ENCODE data around the gene URB2.

URB2 gene

DNA sequence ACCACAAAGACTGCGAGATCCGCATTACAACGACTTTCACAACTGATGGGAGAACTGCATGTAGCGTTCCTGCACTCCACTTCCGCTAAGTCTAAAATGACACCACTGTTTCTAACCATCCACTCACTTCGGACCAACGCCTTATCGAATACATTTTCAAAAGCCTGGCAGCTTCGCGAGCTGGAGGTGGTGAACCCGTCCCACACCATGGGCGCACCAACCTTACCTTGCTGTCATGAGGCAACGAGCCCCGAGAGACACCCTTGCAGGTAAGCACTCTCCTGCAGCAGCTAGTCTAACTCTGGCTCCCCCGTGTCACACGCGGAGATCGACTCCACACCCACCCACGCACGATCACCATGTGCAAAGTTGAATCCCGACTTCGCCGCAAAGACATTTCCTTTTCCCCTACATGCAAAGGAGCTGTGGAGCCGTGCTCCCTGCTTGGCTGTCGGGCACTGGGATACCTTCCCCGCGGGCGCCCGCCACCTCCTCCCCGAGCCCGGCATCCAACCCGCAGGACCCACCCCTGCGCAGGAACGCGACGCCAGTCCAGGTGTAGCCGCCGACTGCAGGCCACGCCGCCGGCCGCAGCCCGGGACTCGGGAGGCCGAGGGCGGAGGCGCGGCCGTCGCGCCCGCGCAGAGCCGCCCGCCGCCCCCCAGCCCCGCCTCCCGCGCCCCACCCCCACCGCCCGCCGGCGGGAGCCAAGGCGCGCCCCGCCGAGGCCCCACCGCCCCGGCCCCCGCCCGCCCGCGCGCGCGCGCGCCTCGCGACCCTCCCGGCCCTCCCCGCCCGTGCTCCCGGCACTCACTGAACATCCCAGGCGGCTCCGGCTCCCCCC lies 754 bp upstream of the URB2 start:
- Histone ChIP-seq H3K36me3 (ENCODE audit: insufficient read depth, low read length) (peaks cover 5% of the 10 kb centered on the region; the same call in 1 of the 2 replicates), H3K27ac (ENCODE audit: low read depth, low read length) (peak overlapping the region; percentile 31), H3K79me2 (ENCODE audit: control insufficient read depth, insufficient read depth, low read length, unreplicated experiment) (peaks cover 86% of the 10 kb centered on the region), H3K4me3 (ENCODE audit: low read depth, low read length) (peak overlapping the region; percentile 98), H3K4me1 (ENCODE audit: control insufficient read depth, insufficient read depth, low read length, unreplicated experiment) (peaks cover 22% of the 10 kb centered on the region), H3K27me3 (ENCODE audit: insufficient read depth, low read length) (no peaks in the 10 kb centered on the region), H2AFZ (ENCODE audit: low read length, unreplicated experiment) (peak overlapping the region; percentile 57)

DNA sequence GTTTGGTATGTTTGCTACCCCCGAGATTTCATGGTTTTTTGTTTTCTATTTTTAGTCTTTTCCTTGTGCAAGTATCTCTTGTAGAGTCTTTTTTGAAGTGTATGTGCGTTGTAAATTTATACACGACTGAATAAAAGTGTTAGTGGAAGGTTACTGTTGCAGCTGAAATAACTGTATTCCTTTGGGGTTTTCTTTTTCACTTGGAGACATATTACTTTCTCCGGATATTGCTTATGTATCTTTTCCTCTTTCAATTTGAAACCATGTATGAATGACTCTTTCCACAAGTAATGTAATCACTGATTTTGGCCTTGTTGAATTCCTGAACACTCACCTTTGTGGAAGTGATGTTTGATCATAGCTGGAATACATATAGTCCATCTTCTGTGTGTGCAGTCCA lies 956 bp downstream of the URB2 start:
- Histone ChIP-seq H3K4me1 (ENCODE audit: control insufficient read depth, insufficient read depth, low read length, unreplicated experiment) (peaks cover 16% of the 10 kb centered on the region), H3K79me2 (ENCODE audit: control insufficient read depth, insufficient read depth, low read length, unreplicated experiment) (peaks cover 84% of the 10 kb centered on the region), H2AFZ (ENCODE audit: low read length, unreplicated experiment) (peak overlapping the region; percentile 95), H3K4me3 (ENCODE audit: low read depth, low read length) (peak overlapping the region; percentile 89), H3K27ac (ENCODE audit: low read depth, low read length) (no peak overlapping the region), H3K27me3 (ENCODE audit: insufficient read depth, low read length) (no peaks in the 10 kb centered on the region), H3K36me3 (ENCODE audit: insufficient read depth, low read length) (peaks cover 6% of the 10 kb centered on the region)

DNA sequence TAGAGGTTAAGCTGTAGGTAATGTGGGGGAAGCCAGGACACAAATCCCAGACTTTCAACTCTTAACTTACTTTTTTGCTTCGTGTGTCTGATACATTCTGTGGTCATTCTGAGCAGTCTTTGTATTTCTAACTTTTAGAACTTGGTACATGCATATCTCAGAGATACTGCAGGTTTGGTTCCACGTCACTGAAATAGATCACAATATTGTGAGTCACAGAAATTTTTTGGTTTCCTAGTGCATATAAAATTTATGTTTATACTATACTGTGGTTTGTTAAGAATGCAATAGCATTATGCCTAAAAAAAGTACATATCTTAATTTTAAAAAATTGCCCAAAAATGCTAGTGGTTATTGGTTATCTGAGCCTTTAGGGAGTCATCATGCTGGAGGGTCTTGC lies 3.2 kb downstream of the URB2 start:
- peaks cover 73% of the 10 kb centered on the region for H3K79me2 ChIP-seq (ENCODE audit: control insufficient read depth, insufficient read depth, low read length, unreplicated experiment)
- peaks cover 6% of the 10 kb centered on the region for H3K36me3 ChIP-seq (ENCODE audit: insufficient read depth, low read length)
- peaks cover 12% of the 10 kb centered on the region for H3K4me1 ChIP-seq (ENCODE audit: control insufficient read depth, insufficient read depth, low read length, unreplicated experiment)
- no peaks in the 10 kb centered on the region for H3K27me3 ChIP-seq (ENCODE audit: insufficient read depth, low read length)
- no peak overlapping the region for H3K27ac ChIP-seq (ENCODE audit: low read depth, low read length)
- no peak overlapping the region for H2AFZ ChIP-seq (ENCODE audit: low read length, unreplicated experiment)
- H3K4me3 ChIP-seq (ENCODE audit: low read depth, low read length): no peak overlapping the region

DNA sequence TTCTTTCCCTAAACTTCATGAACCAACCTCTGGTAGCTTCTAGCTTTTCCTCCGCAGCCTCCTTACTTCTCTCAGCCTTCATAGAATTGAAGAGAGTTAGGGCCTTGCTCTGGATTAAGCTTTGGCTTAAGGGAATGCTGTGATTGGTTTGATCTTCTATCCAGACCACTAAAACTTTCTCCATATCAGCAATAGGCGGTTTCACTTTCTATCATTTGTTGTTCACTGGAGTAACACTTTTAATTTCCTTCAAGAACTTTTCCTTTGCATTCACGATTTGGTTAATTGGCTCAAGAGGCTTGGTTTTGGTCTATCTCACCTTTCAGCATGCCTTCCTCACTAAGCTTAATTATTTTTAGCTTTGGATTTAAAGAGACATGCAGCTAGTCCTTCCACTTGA lies 5.1 kb downstream of the URB2 start:
- Histone ChIP-seq H3K4me3 (ENCODE audit: low read depth, low read length) (no peak overlapping the region), H3K36me3 (ENCODE audit: insufficient read depth, low read length) (peaks cover 6% of the 10 kb centered on the region)

DNA sequence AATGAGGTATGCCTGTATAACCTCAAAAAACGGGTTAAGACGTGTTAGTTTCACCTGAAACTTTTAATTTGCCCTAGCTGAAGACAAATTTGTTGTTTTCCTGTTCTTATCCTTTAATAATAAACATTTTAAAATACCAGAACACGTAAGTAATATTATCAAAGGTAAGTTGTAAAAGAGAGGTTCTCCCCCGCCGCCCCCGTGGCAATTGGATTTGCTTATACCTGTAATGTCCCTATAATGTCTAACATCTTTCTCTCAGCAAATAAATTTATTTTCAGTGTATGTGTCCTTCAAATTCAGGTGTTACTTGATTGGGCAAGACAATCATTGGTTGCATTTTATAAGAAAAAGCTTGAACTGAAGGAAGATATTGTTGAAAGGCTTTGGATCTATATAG lies 5.9 kb downstream of the URB2 start:
- Histone ChIP-seq H3K4me3 (ENCODE audit: low read depth, low read length) (no peak overlapping the region), H3K79me2 (ENCODE audit: control insufficient read depth, insufficient read depth, low read length, unreplicated experiment) (peaks cover 60% of the 10 kb centered on the region), H3K36me3 (ENCODE audit: insufficient read depth, low read length) (peaks cover 14% of the 10 kb centered on the region), H3K4me1 (ENCODE audit: control insufficient read depth, insufficient read depth, low read length, unreplicated experiment) (peaks cover 7% of the 10 kb centered on the region), H2AFZ (ENCODE audit: low read length, unreplicated experiment) (no peak overlapping the region), H3K27me3 (ENCODE audit: insufficient read depth, low read length) (no peaks in the 10 kb centered on the region), H3K27ac (ENCODE audit: low read depth, low read length) (no peak overlapping the region)

More for the DNA sequence above, 5.1 kb downstream of the URB2 start:
- H2AFZ ChIP-seq (ENCODE audit: low read length, unreplicated experiment): no peak overlapping the region
- peaks cover 64% of the 10 kb centered on the region for H3K79me2 ChIP-seq (ENCODE audit: control insufficient read depth, insufficient read depth, low read length, unreplicated experiment)
- H3K4me1 ChIP-seq (ENCODE audit: control insufficient read depth, insufficient read depth, low read length, unreplicated experiment): peaks cover 7% of the 10 kb centered on the region
- H3K27me3 ChIP-seq (ENCODE audit: insufficient read depth, low read length): no peaks in the 10 kb centered on the region
- H3K27ac ChIP-seq (ENCODE audit: low read depth, low read length): no peak overlapping the region

DNA sequence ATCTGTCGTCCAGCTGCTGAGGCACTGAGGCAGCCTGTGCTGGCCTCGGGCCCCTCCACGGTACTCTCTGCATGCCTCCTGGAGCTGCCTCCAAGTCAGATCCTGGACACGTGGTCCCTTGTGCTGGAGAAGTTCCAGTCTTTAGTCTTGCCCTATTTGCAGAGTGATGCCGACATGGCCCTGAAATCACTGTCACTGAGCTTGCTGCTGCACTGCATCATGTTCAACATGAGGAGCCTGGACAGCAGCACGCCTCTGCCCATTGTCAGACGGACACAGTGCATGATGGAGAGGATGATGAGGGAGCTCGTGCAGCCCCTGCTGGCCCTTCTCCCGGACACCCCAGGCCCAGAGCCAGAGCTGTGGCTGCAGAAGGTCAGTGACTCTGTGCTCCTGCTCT lies 10.0 kb downstream of the URB2 start:
- peaks cover 8% of the 10 kb centered on the region for H3K36me3 ChIP-seq (ENCODE audit: insufficient read depth, low read length)
- H2AFZ ChIP-seq (ENCODE audit: low read length, unreplicated experiment): no peak overlapping the region
- no peak overlapping the region for H3K27ac ChIP-seq (ENCODE audit: low read depth, low read length)
- H3K27me3 ChIP-seq (ENCODE audit: insufficient read depth, low read length): no peaks in the 10 kb centered on the region
- H3K4me1 ChIP-seq (ENCODE audit: control insufficient read depth, insufficient read depth, low read length, unreplicated experiment): no peaks in the 10 kb centered on the region
- H3K4me3 ChIP-seq (ENCODE audit: low read depth, low read length): no peak overlapping the region
- H3K79me2 ChIP-seq (ENCODE audit: control insufficient read depth, insufficient read depth, low read length, unreplicated experiment): peaks cover 36% of the 10 kb centered on the region

DNA sequence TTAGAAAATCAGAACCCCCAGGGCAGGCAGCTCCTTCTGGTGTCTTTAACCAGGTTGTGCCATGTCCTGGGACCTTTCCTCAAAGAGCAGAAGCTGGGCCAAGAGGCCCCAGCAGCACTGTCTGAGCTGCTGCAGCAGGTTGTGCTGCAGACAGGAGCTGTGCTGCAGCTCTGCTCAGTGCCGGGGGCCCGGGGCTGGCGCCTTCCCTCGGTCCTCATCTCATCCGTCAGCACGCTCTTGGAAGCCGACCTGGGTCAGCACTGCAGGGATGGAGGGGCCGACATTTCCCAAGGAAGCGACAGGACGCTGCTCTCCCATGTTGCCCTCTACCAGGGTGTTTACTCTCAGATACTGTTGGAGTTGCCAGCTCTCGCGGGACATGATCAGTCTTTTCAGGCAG lies 11.7 kb downstream of the URB2 start:
- Histone ChIP-seq H3K4me1 (ENCODE audit: control insufficient read depth, insufficient read depth, low read length, unreplicated experiment) (no peaks in the 10 kb centered on the region), H3K79me2 (ENCODE audit: control insufficient read depth, insufficient read depth, low read length, unreplicated experiment) (peaks cover 27% of the 10 kb centered on the region), H2AFZ (ENCODE audit: low read length, unreplicated experiment) (no peak overlapping the region), H3K36me3 (ENCODE audit: insufficient read depth, low read length) (peaks cover 8% of the 10 kb centered on the region; the same call in 1 of the 2 replicates), H3K27me3 (ENCODE audit: insufficient read depth, low read length) (no peaks in the 10 kb centered on the region), H3K27ac (ENCODE audit: low read depth, low read length) (no peak overlapping the region), H3K4me3 (ENCODE audit: low read depth, low read length) (no peak overlapping the region)

DNA sequence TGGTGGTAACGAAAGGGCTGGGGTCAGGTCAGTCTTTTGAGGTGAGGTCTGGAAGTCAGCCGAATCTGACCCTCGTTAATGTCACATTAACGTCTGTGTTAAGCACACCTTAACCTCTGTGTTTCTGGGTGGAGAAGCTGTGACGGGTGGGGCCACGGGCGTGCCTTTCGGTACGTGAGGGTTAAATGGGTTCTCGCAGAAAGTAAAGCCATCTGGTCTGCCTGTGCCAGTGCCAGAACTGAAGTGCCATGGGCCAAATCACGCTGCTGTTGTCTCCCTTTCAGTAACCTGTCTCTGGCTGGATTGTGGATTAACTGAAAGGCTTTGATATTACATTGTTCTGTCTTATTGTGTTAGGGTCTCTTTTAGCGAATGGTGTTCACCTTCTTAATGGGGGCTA lies 14.4 kb downstream of the URB2 start:
- H3K4me3 ChIP-seq (ENCODE audit: low read depth, low read length): no peak overlapping the region
- H3K36me3 ChIP-seq (ENCODE audit: insufficient read depth, low read length): peaks cover 8% of the 10 kb centered on the region; the same call in 1 of the 2 replicates
- no peak overlapping the region for H2AFZ ChIP-seq (ENCODE audit: low read length, unreplicated experiment)
- H3K27me3 ChIP-seq (ENCODE audit: insufficient read depth, low read length): no peaks in the 10 kb centered on the region
- no peaks in the 10 kb centered on the region for H3K4me1 ChIP-seq (ENCODE audit: control insufficient read depth, insufficient read depth, low read length, unreplicated experiment)
- H3K79me2 ChIP-seq (ENCODE audit: control insufficient read depth, insufficient read depth, low read length, unreplicated experiment): peaks cover 19% of the 10 kb centered on the region
- no peak overlapping the region for H3K27ac ChIP-seq (ENCODE audit: low read depth, low read length)

DNA sequence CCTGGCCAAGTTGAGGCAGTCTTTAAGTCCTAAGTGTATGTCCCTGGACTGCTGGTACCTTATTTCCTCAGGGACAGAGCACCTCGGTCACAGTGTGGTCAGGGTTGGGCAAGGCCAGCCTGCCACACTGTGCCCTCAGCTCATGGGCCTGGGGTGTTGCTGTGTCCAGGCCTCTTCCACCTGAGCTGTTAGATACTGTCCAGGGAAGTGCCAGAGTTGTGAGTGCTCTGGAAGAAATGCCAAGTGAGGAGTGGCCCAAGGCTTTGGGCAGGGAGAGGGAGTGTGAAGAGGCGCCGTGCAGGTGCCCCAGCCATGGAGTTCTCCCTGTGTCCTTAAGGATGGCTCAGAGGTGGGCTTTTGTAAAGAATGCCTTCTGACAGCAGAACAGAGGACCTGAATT lies 15.3 kb downstream of the URB2 start:
- Histone ChIP-seq H3K27ac (ENCODE audit: low read depth, low read length) (no peak overlapping the region), H3K36me3 (ENCODE audit: insufficient read depth, low read length) (peaks cover 8% of the 10 kb centered on the region; the same call in 1 of the 2 replicates), H3K4me1 (ENCODE audit: control insufficient read depth, insufficient read depth, low read length, unreplicated experiment) (no peaks in the 10 kb centered on the region), H3K79me2 (ENCODE audit: control insufficient read depth, insufficient read depth, low read length, unreplicated experiment) (peaks cover 18% of the 10 kb centered on the region), H3K4me3 (ENCODE audit: low read depth, low read length) (no peak overlapping the region), H3K27me3 (ENCODE audit: insufficient read depth, low read length) (no peaks in the 10 kb centered on the region), H2AFZ (ENCODE audit: low read length, unreplicated experiment) (no peak overlapping the region)

DNA sequence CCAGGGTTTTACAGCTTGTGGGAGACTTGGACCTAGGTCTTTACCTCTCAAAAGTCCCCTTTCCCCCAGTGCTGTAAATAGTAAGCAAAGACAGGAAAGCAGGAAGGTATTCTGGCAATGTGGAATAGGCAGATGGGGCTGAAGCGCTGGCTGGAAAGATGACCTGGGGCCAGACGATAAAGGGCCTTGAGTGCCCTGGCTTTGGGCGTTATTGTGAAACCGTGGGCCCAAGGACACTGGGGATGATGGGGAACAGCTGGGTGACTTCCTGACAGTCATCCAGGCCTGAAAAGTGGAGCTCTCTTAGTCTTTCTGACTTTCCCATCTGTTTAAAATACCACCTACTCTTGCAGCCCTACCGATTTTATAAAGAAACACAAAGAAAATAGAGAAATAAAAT lies 16.3 kb downstream of the URB2 start:
- Histone ChIP-seq H3K4me3 (ENCODE audit: low read depth, low read length) (no peak overlapping the region), H3K27ac (ENCODE audit: low read depth, low read length) (no peak overlapping the region), H3K79me2 (ENCODE audit: control insufficient read depth, insufficient read depth, low read length, unreplicated experiment) (peaks cover 15% of the 10 kb centered on the region), H3K36me3 (ENCODE audit: insufficient read depth, low read length) (no peaks in the 10 kb centered on the region), H3K27me3 (ENCODE audit: insufficient read depth, low read length) (no peaks in the 10 kb centered on the region), H3K4me1 (ENCODE audit: control insufficient read depth, insufficient read depth, low read length, unreplicated experiment) (no peaks in the 10 kb centered on the region), H2AFZ (ENCODE audit: low read length, unreplicated experiment) (no peak overlapping the region)

DNA sequence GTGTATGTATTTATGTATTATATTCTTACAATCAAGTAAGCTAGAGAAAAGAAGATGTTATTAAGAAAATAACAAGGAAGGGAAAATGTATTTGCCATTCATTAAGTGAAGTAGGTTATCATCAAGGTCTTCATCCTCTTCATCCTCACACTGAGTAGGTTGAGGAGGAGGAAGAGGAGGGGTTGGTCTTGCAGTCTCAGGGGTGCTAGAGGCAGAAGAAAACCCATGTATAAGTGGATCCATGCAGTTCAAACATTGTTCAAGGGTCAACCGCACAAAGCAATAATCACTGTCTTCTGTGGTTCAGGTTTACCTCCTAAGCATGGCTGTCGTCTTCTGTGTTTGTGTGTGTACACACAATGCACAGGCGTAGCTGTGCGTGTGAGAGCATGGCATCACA lies 16.9 kb downstream of the URB2 start:
- H3K4me1 ChIP-seq (ENCODE audit: control insufficient read depth, insufficient read depth, low read length, unreplicated experiment): no peaks in the 10 kb centered on the region
- peaks cover 2% of the 10 kb centered on the region; the same call in 1 of the 2 replicates for H3K36me3 ChIP-seq (ENCODE audit: insufficient read depth, low read length)
- H2AFZ ChIP-seq (ENCODE audit: low read length, unreplicated experiment): no peak overlapping the region
- no peaks in the 10 kb centered on the region for H3K27me3 ChIP-seq (ENCODE audit: insufficient read depth, low read length)
- H3K27ac ChIP-seq (ENCODE audit: low read depth, low read length): no peak overlapping the region
- H3K4me3 ChIP-seq (ENCODE audit: low read depth, low read length): no peak overlapping the region
- peaks cover 15% of the 10 kb centered on the region for H3K79me2 ChIP-seq (ENCODE audit: control insufficient read depth, insufficient read depth, low read length, unreplicated experiment)
